ENCODE measurements around the gene C1QC.

The C1QC gene

DNA sequence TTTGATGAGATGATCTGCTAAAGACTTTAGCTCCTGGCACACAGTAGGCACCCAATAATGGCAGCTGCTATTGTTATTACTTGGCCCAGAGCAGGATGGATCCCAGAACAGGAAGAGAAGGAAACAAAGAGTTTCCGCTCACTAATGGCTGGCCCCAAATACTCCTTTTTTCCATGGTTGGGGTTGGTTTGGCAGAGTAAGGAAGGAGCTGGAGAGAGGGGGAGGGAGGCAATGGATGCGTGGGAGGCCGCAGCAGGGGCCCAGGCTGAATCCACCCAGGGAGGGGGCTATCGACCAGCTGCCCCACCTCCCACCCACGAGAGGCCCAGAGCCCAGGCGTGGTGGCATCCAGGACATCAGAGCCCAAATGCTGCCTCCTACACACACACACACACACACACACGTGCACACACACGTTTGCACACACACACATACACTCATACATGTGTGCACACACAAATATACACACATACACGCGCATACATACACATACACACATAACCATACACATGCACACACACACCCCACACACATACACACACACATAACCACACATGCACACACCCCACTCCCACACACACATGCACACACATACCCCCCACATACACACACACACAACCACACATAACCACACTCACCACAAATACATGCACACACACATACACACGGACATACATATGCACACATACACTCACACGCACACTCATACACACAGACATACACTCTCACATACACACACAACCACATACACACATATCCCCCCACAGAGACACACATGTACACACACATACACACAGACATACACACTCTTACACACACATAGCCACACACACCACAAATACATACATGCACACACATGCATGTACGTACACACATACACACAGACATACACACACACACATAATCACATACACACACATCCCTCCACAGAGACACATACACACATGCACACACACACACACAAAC, 34.8 kb downstream of the C1QC start:
- DNase-seq (ENCODE audit: low read depth in 1 of 2, low spot score in 1 of 2): no peak

DNA sequence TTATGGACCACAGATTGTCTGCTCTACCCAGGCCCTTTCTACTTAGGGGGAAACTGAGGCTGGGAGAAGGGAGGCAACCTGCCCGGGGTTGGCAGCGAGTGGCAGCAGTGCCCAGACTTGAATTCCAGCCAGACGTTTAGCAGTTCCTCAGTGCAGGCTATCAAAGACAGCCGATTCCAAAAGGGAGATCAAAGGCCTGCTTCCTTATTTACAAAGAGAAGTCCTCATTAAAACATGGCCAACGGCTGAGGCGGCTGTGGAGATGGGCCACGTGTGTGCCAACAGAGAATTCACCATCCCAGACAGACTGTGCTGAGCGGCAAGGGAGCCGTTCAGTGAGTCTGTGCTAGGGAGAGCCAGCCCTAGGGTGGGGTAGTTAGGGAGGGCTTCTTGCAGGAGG, 37.3 kb downstream of the C1QC start:
- DNase-seq (ENCODE audit: low read depth in 1 of 2, low spot score in 1 of 2): no peak

DNA sequence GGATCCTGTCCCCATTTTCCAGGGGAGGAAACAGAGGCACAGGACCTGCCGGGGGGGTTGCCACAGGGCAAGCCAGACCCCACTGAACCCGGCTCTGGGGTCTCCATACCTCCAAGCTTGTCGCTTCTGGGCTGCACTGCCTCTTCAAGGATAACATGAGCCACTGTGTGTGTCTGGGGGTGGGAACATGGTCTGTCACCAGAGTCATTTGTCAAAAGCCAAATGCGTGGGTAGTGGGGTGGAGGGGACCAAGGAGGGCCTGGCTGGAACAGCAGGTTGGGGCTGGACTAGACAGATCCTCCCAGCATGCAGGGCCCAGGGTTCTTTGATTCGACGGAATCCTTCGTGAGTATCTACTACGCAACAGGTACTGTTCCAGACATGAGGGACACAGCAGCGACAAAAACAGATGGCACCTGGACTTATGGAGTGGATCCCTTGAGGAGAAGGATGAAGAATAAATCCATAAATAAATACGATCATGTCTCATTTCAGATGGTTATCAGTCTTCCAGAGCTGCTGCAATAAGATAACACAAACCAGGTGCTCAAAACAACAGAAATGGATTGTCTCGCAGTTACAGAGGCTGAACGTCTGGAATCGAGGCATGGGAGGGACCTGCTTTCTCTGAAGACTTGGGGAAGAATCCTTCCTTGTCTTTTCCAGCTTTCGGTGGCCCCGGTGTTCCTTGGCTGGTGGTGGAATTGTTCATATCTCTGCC, 38.3 kb downstream of the C1QC start:
- no peak for DNase-seq (ENCODE audit: low read depth in 1 of 2, low spot score in 1 of 2)

DNA sequence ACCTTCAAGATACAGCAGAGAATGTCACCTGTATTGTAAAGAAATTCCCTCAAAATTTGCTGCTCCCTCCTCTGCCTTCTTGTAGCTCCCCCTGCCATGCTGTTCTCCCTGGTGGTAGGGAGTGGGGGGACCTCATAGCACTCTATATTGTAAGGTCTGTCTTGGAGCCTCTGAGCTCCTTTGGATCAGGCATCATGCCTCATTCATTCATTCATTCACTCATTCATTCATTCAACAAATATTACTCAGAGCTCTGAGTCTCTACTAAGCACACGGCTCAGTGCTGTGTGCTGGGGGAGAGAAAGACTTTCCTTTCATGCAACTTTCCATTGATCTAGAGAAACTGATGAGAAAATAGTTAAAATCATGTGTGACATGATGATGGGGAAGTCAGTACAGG, 40.1 kb downstream of the C1QC start:
- no peak for DNase-seq (ENCODE audit: low read depth in 1 of 2, low spot score in 1 of 2)

DNA sequence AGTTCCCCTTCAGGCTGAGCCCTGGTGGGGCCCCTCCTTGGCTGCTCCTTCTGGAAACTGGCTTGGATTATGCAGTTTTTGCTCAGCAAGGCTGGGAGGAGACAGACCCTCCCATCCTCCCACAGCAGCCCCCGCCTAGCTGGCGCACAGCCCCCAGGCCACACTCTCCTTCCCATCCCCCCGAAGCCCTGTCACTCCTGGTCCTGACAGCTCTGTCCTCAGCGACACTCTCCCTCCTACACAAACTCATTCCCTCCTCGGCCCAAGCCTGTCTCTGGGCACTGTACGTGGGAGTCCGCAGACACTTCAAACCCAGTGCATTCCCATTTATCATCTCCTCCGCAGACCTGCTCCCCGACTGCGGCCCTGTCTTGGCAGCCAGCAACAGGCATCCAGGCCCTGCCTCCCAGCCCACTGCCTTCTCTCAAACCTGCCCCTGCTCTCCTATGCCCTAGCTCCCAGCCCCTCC, 42.2 kb downstream of the C1QC start:
- no peak for DNase-seq (ENCODE audit: low read depth in 1 of 2, low spot score in 1 of 2)

DNA sequence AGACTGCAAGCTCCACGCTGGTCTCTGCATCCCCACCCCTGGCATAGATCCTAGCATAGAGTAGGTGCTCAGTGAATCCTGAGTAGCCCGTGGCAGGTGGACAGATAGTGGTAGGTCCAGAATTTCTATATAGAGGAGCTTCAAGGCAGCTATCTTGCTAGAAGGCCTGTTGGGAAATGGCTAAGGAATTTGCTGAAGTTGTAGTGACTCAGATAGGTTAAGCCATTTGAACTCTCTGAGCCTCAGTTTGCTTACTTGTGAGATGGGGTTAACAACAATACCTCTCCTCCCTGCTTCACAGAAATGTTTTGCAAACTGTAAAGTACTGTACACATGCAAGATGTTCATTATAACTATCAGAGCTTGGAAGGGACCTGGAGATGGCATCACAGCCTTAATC, 43.8 kb downstream of the C1QC start:
- no peak for DNase-seq (ENCODE audit: low read depth in 1 of 2, low spot score in 1 of 2)

DNA sequence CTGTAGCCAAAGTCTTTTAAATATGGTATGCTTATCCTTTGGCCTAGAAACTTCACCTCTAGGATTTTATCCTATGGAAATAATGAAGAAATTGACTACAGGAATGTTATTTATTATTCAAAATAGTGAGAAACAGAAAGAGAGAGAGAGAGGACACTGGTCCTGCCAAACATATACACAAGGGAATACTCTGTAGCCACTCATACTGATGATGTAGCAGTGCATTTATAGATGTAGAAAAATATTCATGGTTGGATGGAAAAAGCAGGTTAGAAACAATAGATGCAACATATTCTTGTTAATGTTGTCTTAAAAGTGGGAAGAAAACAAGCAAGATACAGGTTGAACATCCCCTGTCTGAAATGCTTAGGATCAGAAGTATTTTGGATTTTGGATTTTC, 45.0 kb downstream of the C1QC start:
- no peak for DNase-seq (ENCODE audit: low read depth in 1 of 2, low spot score in 1 of 2)

DNA sequence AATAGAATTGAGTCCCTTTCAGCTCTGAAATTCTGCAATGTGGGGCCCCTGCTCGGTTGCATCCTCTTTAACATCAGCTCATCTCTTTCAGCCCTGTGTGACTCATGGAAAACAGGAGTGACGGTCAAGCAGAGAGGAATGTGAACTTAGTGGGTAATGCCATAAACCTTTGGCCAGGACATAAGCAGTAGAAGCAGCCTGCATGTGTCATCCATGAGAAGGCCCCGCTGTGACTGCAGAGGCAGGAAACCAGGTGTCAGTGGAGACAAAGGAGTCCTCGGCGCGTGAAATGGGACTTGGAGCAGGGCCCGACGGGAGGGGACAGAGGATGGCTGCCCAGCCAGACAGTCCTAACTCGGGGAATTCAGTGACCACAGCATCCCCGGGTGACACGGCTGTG, 46.1 kb downstream of the C1QC start:
- no peak for DNase-seq (ENCODE audit: low read depth in 1 of 2, low spot score in 1 of 2)

DNA sequence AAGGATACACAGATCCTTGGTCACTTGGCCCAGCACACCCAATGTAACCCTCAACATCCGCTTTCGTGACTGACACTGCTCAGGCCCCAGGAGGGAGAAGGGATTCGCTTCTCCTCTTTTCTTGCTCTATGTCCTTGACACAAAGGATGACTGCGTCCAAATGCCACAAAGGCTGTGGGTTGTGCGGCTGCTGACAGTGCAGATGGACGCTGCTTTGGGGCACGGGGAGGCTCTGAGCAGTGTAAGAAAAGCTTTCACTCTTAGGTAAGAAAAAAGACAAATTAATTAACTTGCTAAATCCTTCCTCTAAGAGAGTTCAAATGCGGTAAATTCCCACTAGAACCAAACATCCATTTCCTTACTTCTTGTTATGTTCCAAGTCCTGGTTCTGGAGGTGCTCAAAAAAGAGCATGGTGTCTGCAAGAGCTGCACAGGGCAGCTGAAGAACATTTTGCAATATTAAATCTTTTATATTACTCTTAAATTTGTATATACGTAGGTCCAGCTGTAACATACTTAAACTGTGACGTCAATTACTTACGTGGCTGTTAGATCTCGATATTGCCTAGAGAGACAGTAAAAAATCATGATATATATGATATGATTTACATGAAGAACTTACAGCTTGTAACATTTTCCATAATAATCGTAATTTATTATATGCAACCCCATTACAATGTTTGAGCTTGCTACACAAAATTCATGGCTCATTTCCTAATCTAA, 47.8 kb downstream of the C1QC start:
- no peak for DNase-seq (ENCODE audit: low read depth in 1 of 2, low spot score in 1 of 2)

DNA sequence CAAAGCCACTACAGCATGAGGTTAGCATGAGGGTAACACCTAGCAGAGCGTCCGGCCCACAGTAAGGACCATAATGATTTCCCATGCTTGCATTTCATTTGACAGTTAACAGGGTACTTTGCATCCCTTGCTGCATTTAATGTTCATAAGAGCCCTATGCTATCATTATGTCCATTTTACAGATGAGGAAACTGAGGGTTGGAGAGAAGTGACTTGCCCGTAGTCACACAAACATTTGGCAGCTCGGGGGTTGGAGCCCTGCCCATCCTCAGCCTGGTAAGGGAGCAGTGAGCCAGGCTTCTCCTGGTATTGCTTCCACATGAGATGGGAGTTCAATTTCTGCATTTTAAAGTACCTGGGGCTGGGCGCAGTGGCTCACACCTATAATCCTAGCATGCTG, 50.7 kb downstream of the C1QC start:
- DNase-seq (ENCODE audit: low read depth in 1 of 2, low spot score in 1 of 2): no peak

DNA sequence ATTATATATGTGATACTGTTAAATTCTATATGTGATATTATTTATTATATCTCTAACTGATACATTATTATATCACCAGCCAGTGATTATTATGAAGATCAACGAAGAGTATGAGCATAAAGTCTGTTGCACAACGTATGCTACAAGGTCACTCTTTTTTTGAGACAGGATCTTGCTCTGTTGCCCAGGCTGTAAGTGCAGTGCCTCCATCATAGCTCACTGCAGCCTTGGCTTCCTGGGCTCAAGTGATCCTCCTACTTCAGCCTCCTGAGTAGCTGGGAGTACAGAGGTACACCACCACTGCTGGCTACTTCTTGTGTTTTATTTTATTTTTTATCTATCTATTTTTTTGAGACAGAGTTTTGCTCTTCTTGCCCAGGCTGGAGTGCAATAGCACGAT, 53.2 kb downstream of the C1QC start:
- DNase-seq (ENCODE audit: low read depth in 1 of 2, low spot score in 1 of 2): no peak

All from activated CD4-positive, alpha-beta T cell treated with anti-CD3 and anti-CD28 coated beads, Interleukin-2, amount 50 U/mL, for 24 hours (primary cell).